Naive thymus-derived CD4-positive, alpha-beta T cell (primary cell): ENCODE results near the gene NUAK1. TPM values are rescaled to one million over a fixed set of nuclear protein-coding genes. Genes with fewer than 3 reads are reported as not detected.

Experiments used
- ATAC-seq: fragments of 150-1000 bp; cut with Tn5 transposase; 2 replicates; pipeline ENCODE4 v1.10.0; 2021; ENCODE audit warnings: mild to moderate bottlenecking, moderate library complexity
- CTCF ChIA-PET: fragments of 350-600 bp; sonication (Branson Sonifier 250); formaldehyde crosslinking; loops from one replicate; lab custom pipeline; 2021; ENCODE audit warnings: antibody characterized with exemption; lab: Charles Lee
- POLR2A ChIA-PET: fragments of 350-600 bp; sonication (Branson Sonifier 250); formaldehyde crosslinking; loops from one replicate; lab custom pipeline; 2021; ENCODE audit warnings: antibody characterized with exemption, inconsistent platforms; lab: Charles Lee
- DNase-seq, 9 donors: peaks; one replicate each; pipeline versions ENCODE4 v3.0.0 to v3.0.0-alpha.2; 2020 to 2022; ENCODE audit warnings: mixed read lengths in 1 of 9
- H3K27ac ChIP-seq: one replicate; pipeline ENCODE4 v1.7.0; 2013; ENCODE audit warnings: mild to moderate bottlenecking, low read depth, low read length, moderate library complexity
- H3K27me3 ChIP-seq, 2 donors: one replicate each; pipeline ENCODE4 v1.7.0; 2013; ENCODE audit warnings: low read length in 2 of 2, mild to moderate bottlenecking in 2 of 2, moderate library complexity in 2 of 2; ENCODE audit not compliant: control insufficient read depth in 2 of 2, insufficient read depth in 2 of 2
- H3K36me3 ChIP-seq, 3 experiments: 1 replicate in 2 of 3; 2 replicates in 1 of 3; pipeline ENCODE4 v1.7.0; 2013; ENCODE audit warnings: low read length in 3 of 3, mild to moderate bottlenecking in 3 of 3, moderate library complexity in 1 of 3; ENCODE audit not compliant: insufficient read depth in 3 of 3, control insufficient read depth in 2 of 3
- H3K4me1 ChIP-seq, 2 donors: one replicate each; pipeline ENCODE4 v1.7.0; 2013; ENCODE audit warnings: low read length in 2 of 2, mild to moderate bottlenecking in 2 of 2, moderate library complexity in 1 of 2; ENCODE audit not compliant: control insufficient read depth in 2 of 2, insufficient read depth in 2 of 2
- H3K4me3 ChIP-seq: 2 replicates; pipeline ENCODE4 v1.7.0; 2013; ENCODE audit warnings: mild to moderate bottlenecking, low read length
- H3K9me3 ChIP-seq, 3 experiments: 1 replicate in 2 of 3; 2 replicates in 1 of 3; pipeline ENCODE4 v1.7.0; 2013; ENCODE audit warnings: low read length in 3 of 3; ENCODE audit not compliant: control insufficient read depth in 2 of 3
- H3K27ac Mint-ChIP-seq, 9 donors: one replicate each; pipeline ENCODE4 v1.8.0; 2020 to 2022; ENCODE audit warnings: mixed read lengths in 9 of 9, mild to moderate bottlenecking in 8 of 9, moderate library complexity in 5 of 9, inconsistent platforms in 2 of 9
- H3K27me3 Mint-ChIP-seq, 5 donors: one replicate each; pipeline ENCODE4 v1.8.0; 2021 to 2022; ENCODE audit warnings: mixed read lengths in 5 of 5, mild to moderate bottlenecking in 1 of 5
- H3K36me3 Mint-ChIP-seq, 5 donors: one replicate each; pipeline ENCODE4 v1.8.0; 2020 to 2022; ENCODE audit warnings: mixed read lengths in 5 of 5, mild to moderate bottlenecking in 3 of 5, inconsistent platforms in 1 of 5
- H3K4me1 Mint-ChIP-seq, 7 donors: one replicate each; pipeline ENCODE4 v1.8.0; 2020 to 2022; ENCODE audit warnings: mixed read lengths in 7 of 7, mild to moderate bottlenecking in 3 of 7, inconsistent platforms in 1 of 7
- H3K4me3 Mint-ChIP-seq, 10 donors: one replicate each; pipeline ENCODE4 v1.8.0; 2020 to 2022; ENCODE audit warnings: mild to moderate bottlenecking in 10 of 10, mixed read lengths in 10 of 10, moderate library complexity in 6 of 10, inconsistent platforms in 2 of 10
- H3K9me3 Mint-ChIP-seq, 11 donors: one replicate each; pipeline ENCODE4 v1.8.0; 2020 to 2022; ENCODE audit warnings: mixed read lengths in 11 of 11, mild to moderate bottlenecking in 4 of 11, inconsistent platforms in 1 of 11, moderate library complexity in 1 of 11
- intact Hi-C, 2 donors: fragments of 100-400 bp; cut with micrococcal nuclease; formaldehyde crosslinking; loops; one replicate each; pipeline ENCODE4 v1.15.1; 2023
- polyA plus RNA-seq, 2 donors: library from polyadenylated mRNA; unstranded; fragments of 300-500 nt; fragmentation: Illumina TruSeq; gene quantifications; one replicate each; pipeline ENCODE4 v1.2.3, GENCODE V29; 2021
- total RNA-seq, 6 experiments: library from RNA in 5 of 6; stranded (reverse) in 5 of 6; gene quantifications; 1 replicate in 5 of 6; 2 replicates in 1 of 6; pipeline ENCODE4 v1.2.3 and lab custom pipeline; 2021 to 2026

NUAK1 gene
- under 1 TPM in 3 of 5 experiments, not detected in 2; 0.02 to 0.51 (median 0.08) TPM for total RNA-seq
- not detected for polyA plus RNA-seq
- not detected for total RNA-seq (lab: John Stamatoyannopoulos, UW)

DNA sequence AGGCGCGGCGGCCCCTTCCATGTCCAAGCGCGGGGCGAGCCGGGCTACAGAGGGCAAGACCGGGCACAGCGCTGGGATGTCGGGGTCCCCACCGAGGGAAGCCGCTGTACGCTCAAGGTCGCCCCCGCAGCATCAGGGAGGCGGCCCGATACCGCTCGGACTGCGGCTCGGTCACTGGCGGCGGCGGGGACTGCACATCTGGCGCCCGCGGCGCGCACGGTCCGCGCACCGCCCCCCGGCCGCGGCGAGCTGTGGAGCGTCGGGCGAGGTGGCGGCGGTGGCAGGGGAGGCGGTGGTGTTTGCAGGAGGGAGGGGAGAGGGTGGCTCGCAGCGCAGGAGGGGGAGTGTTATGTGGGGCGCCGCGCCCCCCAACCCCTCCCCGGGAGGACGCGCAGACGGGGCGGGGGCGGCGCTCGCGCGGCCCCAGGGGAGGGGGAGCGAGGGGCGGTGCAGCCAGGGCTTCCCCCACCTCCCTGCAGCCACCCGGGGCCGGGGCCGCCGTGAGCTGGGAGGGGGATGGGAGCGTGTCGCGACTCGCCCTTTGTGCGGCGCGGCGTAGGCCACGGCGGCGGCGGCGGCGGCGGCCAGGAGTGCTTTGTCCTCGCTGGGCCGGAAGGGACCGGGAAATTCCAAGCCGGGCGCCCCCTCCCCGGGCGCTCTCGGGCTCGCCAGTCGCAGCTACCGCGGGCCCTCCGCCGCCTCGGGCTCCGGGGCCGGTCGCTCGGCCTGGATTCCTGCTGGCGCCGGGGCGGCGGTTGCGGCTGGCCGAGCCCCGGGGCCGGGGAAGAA lies at the start of gene NUAK1:
Gene NUAK1 (minus strand): TSS at position 322 of the 789 bp plus-strand sequence. CDS start 301 bp downstream, at position 21.
- peaks cover 0 to 24% (median 12%) of the 10 kb centered on the region in 7 donors for H3K4me1 Mint-ChIP-seq
- Histone ChIP-seq H3K27me3 (peaks cover 12 to 17% of the 10 kb centered on the region in 2 donors), H3K4me1 (no peaks in the 10 kb centered on the region), H3K9me3 (no peaks in the 10 kb centered on the region), H3K4me3 (no peak within 1 kb of the TSS), H3K36me3 (no peaks in the 10 kb centered on the region), H3K27ac (no peak within 1 kb of the TSS)
- DNase-seq = peak in 3 of 9 donors; percentile 5 to 28 (median 9)
- ChIA-PET POLR2A (no interaction called here), CTCF (no interaction called here)
- peak within 1 kb of the TSS; percentile 60 to 85 (median 75) for H3K4me3 Mint-ChIP-seq
- H3K36me3 Mint-ChIP-seq = no peaks in the 10 kb centered on the region
- peak; percentile 60 for ATAC-seq
- H3K27ac Mint-ChIP-seq = no peak within 1 kb of the TSS
- peaks cover 0 to 4% (median 0%) of the 10 kb centered on the region in 11 donors for H3K9me3 Mint-ChIP-seq
- peaks cover 61 to 75% (median 67%) of the 10 kb centered on the region in 5 donors for H3K27me3 Mint-ChIP-seq
- intact Hi-C loops = loop anchor here in 1 of 2 donors (5.0 kb wide), 1 partner anchor 432 kb away; no protein-coding TSS in a partner anchor

DNA sequence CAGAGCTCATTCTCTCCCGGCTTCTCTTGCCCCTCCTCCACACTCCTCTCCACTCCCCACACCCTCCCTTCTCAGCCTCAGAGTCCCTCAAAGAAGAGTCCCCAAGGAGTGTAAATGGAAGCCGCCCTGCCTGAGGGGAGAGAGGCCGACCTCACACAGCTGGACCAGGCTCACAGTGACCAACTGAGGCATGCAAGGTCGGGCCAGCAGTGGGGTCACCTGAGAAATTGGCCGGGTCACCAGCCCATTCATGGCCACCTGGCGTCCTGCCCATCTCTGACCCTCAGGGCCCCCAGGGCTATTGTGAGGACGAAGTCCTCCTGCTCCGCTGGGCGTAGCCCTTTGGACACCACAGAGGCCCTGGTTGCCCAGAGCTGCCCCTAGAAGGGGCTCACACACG lies 49.5 kb upstream of the NUAK1 start:
- DNase-seq = no peak
- H3K4me3 ChIP-seq = no peak overlapping the region
- intact Hi-C loops = no loop called here
- ChIA-PET CTCF (no interaction called here), POLR2A (no interaction called here)
- Mint-ChIP-seq H3K36me3 (no peaks in the 10 kb centered on the region), H3K4me3 (no peak overlapping the region), H3K27me3 (peaks cover 15 to 26% (median 19%) of the 10 kb centered on the region in 5 donors), H3K4me1 (no peaks in the 10 kb centered on the region), H3K27ac (peak overlapping the region in 1 of 9 donors; percentile 42), H3K9me3 (no peaks in the 10 kb centered on the region)
- H3K4me1 ChIP-seq = no peaks in the 10 kb centered on the region
- H3K9me3 ChIP-seq = no peaks in the 10 kb centered on the region
- H3K27me3 ChIP-seq = no peaks in the 10 kb centered on the region
- H3K27ac ChIP-seq = no peak overlapping the region
- ATAC-seq = no peak
- H3K36me3 ChIP-seq = no peaks in the 10 kb centered on the region

DNA sequence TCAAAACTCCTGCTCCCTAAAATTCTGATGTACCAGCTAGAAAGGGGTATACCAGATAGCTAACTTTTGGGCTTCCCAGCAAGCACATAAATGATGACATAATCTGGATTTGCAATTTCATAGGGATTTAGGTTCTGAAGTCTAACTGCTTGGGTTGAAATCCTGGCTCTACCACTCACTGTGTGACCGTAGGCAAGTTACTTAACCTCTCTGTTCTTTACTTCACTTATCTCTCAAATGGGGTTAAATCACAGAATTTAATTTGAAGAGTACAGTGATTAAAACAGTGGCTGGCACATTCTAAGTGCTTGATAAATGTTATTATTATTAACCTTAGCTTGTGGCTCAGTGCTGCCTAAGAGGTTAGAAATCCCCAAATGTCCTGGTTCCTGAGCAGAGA lies 49.1 kb upstream of the NUAK1 start:
- H3K27ac Mint-ChIP-seq = no peak overlapping the region
- Histone ChIP-seq H3K9me3 (no peaks in the 10 kb centered on the region), H3K4me3 (no peak overlapping the region), H3K4me1 (no peaks in the 10 kb centered on the region), H3K27me3 (no peaks in the 10 kb centered on the region), H3K27ac (no peak overlapping the region), H3K36me3 (no peaks in the 10 kb centered on the region)
- H3K27me3 Mint-ChIP-seq = peaks cover 15 to 26% (median 19%) of the 10 kb centered on the region in 5 donors
- ATAC-seq (no peak), DNase-seq (no peak)
- no peaks in the 10 kb centered on the region for H3K4me1 Mint-ChIP-seq
- H3K4me3 Mint-ChIP-seq = no peak overlapping the region
- intact Hi-C loops = no loop called here
- no peaks in the 10 kb centered on the region for H3K36me3 Mint-ChIP-seq
- CTCF ChIA-PET = no interaction called here
- no peaks in the 10 kb centered on the region for H3K9me3 Mint-ChIP-seq
- POLR2A ChIA-PET = no interaction called here

DNA sequence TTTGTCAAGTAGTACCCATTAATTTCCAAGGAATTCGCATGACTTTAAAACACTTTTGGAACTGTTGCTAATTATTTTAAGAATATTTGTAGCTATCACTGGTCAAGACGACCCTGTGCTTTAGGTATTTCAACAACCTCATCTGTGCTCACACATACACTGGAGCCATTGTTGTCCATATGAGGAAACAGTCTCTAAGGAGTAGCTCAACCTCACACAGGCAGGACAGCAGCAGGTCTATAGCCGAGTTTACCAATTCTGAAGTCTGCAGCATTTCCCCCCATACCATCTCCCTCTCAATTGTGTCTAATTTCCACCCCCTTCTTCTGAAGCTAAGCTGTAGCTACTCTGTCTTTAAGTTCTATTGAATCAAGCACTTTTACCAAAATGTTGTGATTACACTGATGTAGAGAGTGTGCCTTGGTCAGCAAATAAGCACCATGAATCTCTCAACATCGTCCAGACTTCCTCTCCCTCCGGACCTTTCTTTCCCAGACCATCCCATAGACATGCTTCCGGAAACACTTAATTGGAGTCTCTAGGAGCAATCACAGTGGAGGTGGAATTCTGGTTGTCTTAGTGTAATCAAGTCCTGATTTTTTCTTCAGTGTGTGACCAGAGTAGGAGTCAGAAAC lies 48.5 kb upstream of the NUAK1 start:
- CTCF ChIA-PET = no interaction called here

DNA sequence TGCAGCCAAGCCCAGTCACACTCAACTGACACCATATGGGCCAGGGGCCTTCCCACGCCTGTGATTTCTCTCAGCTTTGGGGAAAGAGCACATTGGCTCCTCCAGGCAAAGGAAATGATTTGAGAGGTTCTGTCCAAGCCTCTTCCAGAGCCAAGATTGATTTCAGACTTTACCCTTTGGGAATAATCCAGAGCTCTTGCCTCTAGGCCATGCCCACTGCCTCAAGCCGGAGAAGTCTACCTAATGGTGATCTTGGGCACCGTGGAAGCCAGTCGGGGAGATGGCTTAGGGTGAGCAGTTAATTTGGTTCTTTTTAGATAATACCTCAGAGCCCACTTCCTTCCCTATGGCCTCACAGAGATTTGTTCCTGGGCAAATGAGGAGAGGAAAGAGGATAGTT lies 45.0 kb upstream of the NUAK1 start:
- Mint-ChIP-seq H3K27ac (no peak overlapping the region), H3K27me3 (peaks cover 14 to 35% (median 22%) of the 10 kb centered on the region in 5 donors), H3K4me1 (no peaks in the 10 kb centered on the region), H3K9me3 (no peaks in the 10 kb centered on the region), H3K36me3 (no peaks in the 10 kb centered on the region), H3K4me3 (no peak overlapping the region)
- ChIA-PET POLR2A (no interaction called here), CTCF (no interaction called here)
- Histone ChIP-seq H3K27ac (no peak overlapping the region), H3K4me1 (no peaks in the 10 kb centered on the region), H3K4me3 (no peak overlapping the region), H3K27me3 (no peaks in the 10 kb centered on the region), H3K9me3 (no peaks in the 10 kb centered on the region), H3K36me3 (no peaks in the 10 kb centered on the region)
- DNase-seq = no peak
- ATAC-seq = no peak
- intact Hi-C loops = no loop called here

More for the DNA sequence above, 48.5 kb upstream of the NUAK1 start:
- ATAC-seq = no peak
- H3K27ac ChIP-seq = no peak overlapping the region
- no peaks in the 10 kb centered on the region for H3K27me3 ChIP-seq
- H3K4me1 Mint-ChIP-seq = no peaks in the 10 kb centered on the region
- H3K9me3 ChIP-seq = no peaks in the 10 kb centered on the region
- no peaks in the 10 kb centered on the region for H3K36me3 ChIP-seq
- no peak overlapping the region for H3K27ac Mint-ChIP-seq
- intact Hi-C loops = no loop called here
- H3K36me3 Mint-ChIP-seq = no peaks in the 10 kb centered on the region
- peaks cover 15 to 26% (median 20%) of the 10 kb centered on the region in 5 donors for H3K27me3 Mint-ChIP-seq
- no peak overlapping the region for H3K4me3 ChIP-seq
- H3K4me1 ChIP-seq = no peaks in the 10 kb centered on the region
- H3K4me3 Mint-ChIP-seq = no peak overlapping the region
- DNase-seq = no peak
- no peaks in the 10 kb centered on the region for H3K9me3 Mint-ChIP-seq
- POLR2A ChIA-PET = no interaction called here

DNA sequence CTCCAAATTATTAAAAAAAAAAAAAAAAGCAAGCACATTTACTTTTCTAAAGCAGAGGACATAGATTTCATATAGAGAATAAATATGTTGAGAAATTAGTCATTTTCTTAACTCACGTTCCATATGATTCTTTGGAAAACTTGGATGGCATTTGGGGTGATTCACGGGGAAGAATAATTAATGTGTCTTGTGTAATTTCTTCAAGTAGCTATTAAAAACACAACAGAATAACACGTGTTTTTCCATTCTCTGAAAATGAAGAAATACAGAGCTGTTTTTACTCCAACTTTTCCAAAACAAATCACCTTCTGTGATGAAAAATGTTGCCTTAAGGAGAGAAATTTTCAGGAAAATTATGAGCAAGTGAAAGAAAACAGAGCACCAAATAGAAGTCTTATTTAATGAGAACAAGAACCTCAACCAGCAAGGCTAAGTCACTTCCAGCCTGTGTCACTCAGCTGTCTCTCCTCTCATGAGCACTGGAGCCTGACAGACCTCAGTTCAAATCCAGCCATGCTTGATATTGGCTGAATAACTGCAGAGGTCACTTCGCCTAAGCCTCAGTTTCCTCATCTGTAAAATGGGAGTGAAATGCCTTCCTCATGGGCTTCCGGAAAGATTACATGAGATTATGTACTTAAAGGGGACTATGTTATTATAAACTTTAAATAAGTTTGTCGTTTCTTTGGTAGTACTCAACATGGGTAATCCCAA lies 42.8 kb upstream of the NUAK1 start:
- Histone ChIP-seq H3K4me1 (no peaks in the 10 kb centered on the region), H3K27me3 (no peaks in the 10 kb centered on the region), H3K9me3 (no peaks in the 10 kb centered on the region), H3K4me3 (no peak overlapping the region), H3K36me3 (no peaks in the 10 kb centered on the region), H3K27ac (no peak overlapping the region)
- peaks cover 9 to 31% (median 15%) of the 10 kb centered on the region in 5 donors for H3K27me3 Mint-ChIP-seq
- ChIA-PET POLR2A (no interaction called here), CTCF (no interaction called here)
- no peak overlapping the region for H3K4me3 Mint-ChIP-seq
- H3K27ac Mint-ChIP-seq = no peak overlapping the region
- no peak for ATAC-seq
- H3K4me1 Mint-ChIP-seq = no peaks in the 10 kb centered on the region
- no peaks in the 10 kb centered on the region for H3K36me3 Mint-ChIP-seq
- no peaks in the 10 kb centered on the region for H3K9me3 Mint-ChIP-seq
- intact Hi-C loops = no loop called here
- no peak for DNase-seq
